A549 (cell line): ENCODE results near the gene CFAP46.

ENCODE experiments used
- CHD2 ChIP-seq: fragments of 150-350 bp; IDR thresholded peaks from 2 replicates; pipeline ENCODE4 v1.6.1; 2014; ENCODE audit warnings: low read length; ENCODE audit not compliant: partially characterized antibody
- CTCF ChIP-seq: fragments of >200 bp; sonication (Bioruptor Twin); formaldehyde crosslinking; IDR thresholded peaks from 3 replicates; pipeline ENCODE4 v1.5.1; 2016
- EHF ChIP-seq: fragments of 250-450 bp; sonication (Bioruptor Pico); IDR thresholded peaks from 2 replicates; pipeline ENCODE4 v1.5.0; 2020; ENCODE audit warnings: mild to moderate bottlenecking
- HEYL ChIP-seq: fragments of 250-450 bp; sonication (Bioruptor Pico); IDR thresholded peaks from 2 replicates; pipeline ENCODE4 v1.8.0; 2021; ENCODE audit warnings: mild to moderate bottlenecking, moderate library complexity
- JUNB ChIP-seq: fragments of >200 bp; sonication (Bioruptor Twin); formaldehyde crosslinking; IDR thresholded peaks from 2 replicates; pipeline ENCODE4 v1.6.1; 2016
- KDM1A ChIP-seq: fragments of 200-600 bp; sonication (generic); IDR thresholded peaks from 2 replicates; pipeline ENCODE4 v1.6.1; 2016; ENCODE audit warnings: low read depth, mild to moderate bottlenecking
- MAFK ChIP-seq: fragments of 450-650 bp; IDR thresholded peaks from 2 replicates; pipeline ENCODE4 v1.6.1; 2014; ENCODE audit not compliant: partially characterized antibody
- MAZ ChIP-seq: fragments of 150-350 bp; IDR thresholded peaks from 2 replicates; pipeline ENCODE4 v1.6.1; 2014; ENCODE audit warnings: antibody characterized with exemption, low read depth, low read length, borderline replicate concordance
- RAD21 ChIP-seq, 2 experiments: fragments of >200 bp in 1 of 2; sonication (Bioruptor Twin) in 1 of 2; formaldehyde crosslinking in 1 of 2; IDR thresholded peaks in 1 of 2; conservative IDR thresholded peaks in 1 of 2; 2 replicates in 1 of 2; 3 replicates in 1 of 2; pipeline ENCODE4 v1.6.1; 2012 to 2018; ENCODE audit warnings: inconsistent platforms in 1 of 2
- REST ChIP-seq: fragments of 200-600 bp; sonication (generic); IDR thresholded peaks from 2 replicates; pipeline ENCODE4 v1.6.1; 2016; ENCODE audit warnings: antibody characterized with exemption, mild to moderate bottlenecking, moderate library complexity
- RFX5 ChIP-seq: fragments of 450-650 bp; IDR thresholded peaks from 2 replicates; pipeline ENCODE4 v1.7.1; 2014; ENCODE audit warnings: antibody characterized with exemption, mild to moderate bottlenecking, moderate library complexity
- RNF2 ChIP-seq: fragments of 200-600 bp; sonication (generic); IDR thresholded peaks from 2 replicates; pipeline ENCODE4 v1.6.1; 2016; ENCODE audit warnings: low read depth, mild to moderate bottlenecking, antibody characterized with exemption, moderate library complexity, borderline replicate concordance
- SMC3 ChIP-seq: fragments of >200 bp; sonication (Bioruptor Twin); formaldehyde crosslinking; IDR thresholded peaks from 3 replicates; pipeline ENCODE4 v1.6.1; 2018; ENCODE audit warnings: inconsistent platforms
- SREBF2 ChIP-seq: fragments of 450-650 bp; IDR thresholded peaks from 2 replicates; pipeline ENCODE4 v1.6.1; 2014; ENCODE audit warnings: mild to moderate bottlenecking, moderate library complexity

GRCh38 chr10:132920101-132920925 lies 22.1 kb downstream of the CFAP46 start:
- TF ChIP-seq CTCF (no peak), SMC3 (no peak), CHD2 (no peak), EHF (CRISPR knock-in tag) (no peak), MAFK (no peak), HEYL (CRISPR knock-in tag) (no peak), SREBF2 (no peak), KDM1A (no peak), RAD21 (conservative IDR thresholded peaks at IDR 0.05 in 1 of 2, IDR thresholded peaks at IDR 0.05 in 1 of 2) (no peak), REST (no peak), RNF2 (no peak), MAZ (no peak), RFX5 (no peak), JUNB (no peak)
